B cell (primary cell): ENCODE data around the gene SRD5A1. TPM values are rescaled to one million over a fixed set of nuclear protein-coding genes. Genes with fewer than 3 reads are reported as not detected.

Source experiments
- ATAC-seq: fragments of 200-7000 bp; cut with Tn5 transposase; one replicate; pipeline ENCODE4 v1.10.0; 2021; ENCODE audit warnings: low read depth, mild to moderate bottlenecking, moderate number of reproducible peaks, moderate library complexity
- CTCF ChIA-PET: fragments of 350-600 bp; sonication (Branson Sonifier 250); formaldehyde crosslinking; loops from one replicate; lab custom pipeline; 2021; ENCODE audit warnings: antibody characterized with exemption, inconsistent platforms; lab: Charles Lee
- POLR2A ChIA-PET: fragments of 350-600 bp; sonication (Branson Sonifier 250); formaldehyde crosslinking; loops from one replicate; lab custom pipeline; 2021; ENCODE audit warnings: antibody characterized with exemption; lab: Charles Lee
- DNase-seq: peaks from one replicate; pipeline ENCODE4 v3.0.0; 2013
- H2AFZ ChIP-seq: 2 replicates; pipeline ENCODE4 v1.6.1; 2012; ENCODE audit warnings: mild to moderate bottlenecking, low read depth, low read length; ENCODE audit not compliant: insufficient read depth, poor library complexity, severe bottlenecking
- H3K27ac ChIP-seq, 2 donors: 1 replicate in 1 of 2; 2 replicates in 1 of 2; pipeline ENCODE4 v1.5.1; 2012 to 2013; ENCODE audit warnings: low read length in 2 of 2, mild to moderate bottlenecking in 2 of 2, moderate library complexity in 1 of 2
- H3K27me3 ChIP-seq, 4 experiments: fragments of 200-600 bp in 1 of 4; sonication (generic) in 1 of 4; replicated peaks in 1 of 4; 1 replicate in 2 of 4; 2 replicates in 2 of 4; pipeline versions ENCODE4 v1.6.1 to v1.7.0; 2013 to 2016; ENCODE audit warnings: low read length in 3 of 4, mild to moderate bottlenecking in 2 of 4, mixed read lengths in 1 of 4, moderate library complexity in 1 of 4; ENCODE audit not compliant: insufficient read depth in 4 of 4, control insufficient read depth in 3 of 4; ENCODE audit errors: control extremely low read depth in 1 of 4
- H3K36me3 ChIP-seq, 2 experiments: replicated peaks in 1 of 2; 1 replicate in 1 of 2; 2 replicates in 1 of 2; pipeline versions ENCODE4 v1.6.1 to v1.7.1; 2013; ENCODE audit warnings: low read length in 1 of 2; ENCODE audit not compliant: insufficient read depth in 2 of 2, control insufficient read depth in 1 of 2; ENCODE audit errors: control extremely low read depth in 1 of 2, extremely low read depth in 1 of 2
- H3K4me1 ChIP-seq, 2 donors: fragments of 200-600 bp in 1 of 2; sonication (generic) in 1 of 2; 1 replicate in 1 of 2; 2 replicates in 1 of 2; pipeline versions ENCODE4 v1.5.1 to v1.6.1; 2013 to 2017; ENCODE audit warnings: low read length in 2 of 2; ENCODE audit not compliant: control insufficient read depth in 2 of 2, insufficient read depth in 2 of 2
- H3K4me2 ChIP-seq: replicated peaks from 2 replicates; pipeline ENCODE3; 2012; ENCODE audit warnings: mild to moderate bottlenecking, low read depth, low read length; ENCODE audit not compliant: poor library complexity, severe bottlenecking
- H3K4me3 ChIP-seq, 5 experiments: fragments of 200-600 bp in 1 of 5; sonication (generic) in 1 of 5; 1 replicate in 3 of 5; 2 replicates in 2 of 5; pipeline versions ENCODE4 v1.5.1 to v1.7.0; 2011 to 2016; ENCODE audit warnings: low read length in 4 of 5, mild to moderate bottlenecking in 4 of 5, low read depth in 2 of 5, control low read depth in 1 of 5, moderate library complexity in 1 of 5; ENCODE audit not compliant: insufficient read depth in 1 of 5; ENCODE audit errors: control extremely low read depth in 1 of 5, extremely low read depth in 1 of 5
- H3K79me2 ChIP-seq: fragments of 200-600 bp; sonication (generic); one replicate; pipeline ENCODE4 v1.6.0; 2016; ENCODE audit warnings: low read length; ENCODE audit not compliant: control insufficient read depth, insufficient read depth
- H3K9ac ChIP-seq: fragments of 200-600 bp; sonication (generic); 2 replicates; pipeline ENCODE4 v1.6.1; 2017; ENCODE audit warnings: mild to moderate bottlenecking, low read length, moderate library complexity
- H3K9me3 ChIP-seq, 3 donors: one replicate each; pipeline versions ENCODE4 v1.6.1 to v1.7.1; 2013; ENCODE audit warnings: low read length in 2 of 3; ENCODE audit not compliant: control insufficient read depth in 2 of 3, insufficient read depth in 1 of 3; ENCODE audit errors: control extremely low read depth in 1 of 3
- H4K20me1 ChIP-seq: 2 replicates; pipeline ENCODE4 v1.6.0; 2012; ENCODE audit warnings: mild to moderate bottlenecking, low read length; ENCODE audit not compliant: insufficient read depth, control insufficient read depth, poor library complexity, severe bottlenecking
- H3K27ac Mint-ChIP-seq: one replicate; pipeline ENCODE4 v1.8.0; 2021; ENCODE audit warnings: mixed read lengths
- H3K27me3 Mint-ChIP-seq: one replicate; pipeline ENCODE4 v1.8.0; 2021; ENCODE audit warnings: mixed read lengths
- H3K4me1 Mint-ChIP-seq: one replicate; pipeline ENCODE4 v1.8.0; 2021; ENCODE audit warnings: mixed read lengths
- H3K4me3 Mint-ChIP-seq: one replicate; pipeline ENCODE4 v1.8.0; 2021; ENCODE audit warnings: mixed read lengths
- H3K9me3 Mint-ChIP-seq: one replicate; pipeline ENCODE4 v1.8.0; 2022; ENCODE audit warnings: mixed read lengths; ENCODE audit not compliant: insufficient read depth
- EZH2 ChIP-seq: IDR thresholded peaks from 2 replicates; pipeline ENCODE4 v1.6.1; 2012; ENCODE audit warnings: borderline replicate concordance, low read depth, mild to moderate bottlenecking, moderate library complexity, low read length; ENCODE audit not compliant: insufficient read depth, poor library complexity, severe bottlenecking
- WGBS: methylation state at CpG from one replicate; pipeline ENCODE4 v1.1.5; 2013; ENCODE audit warnings: missing lambda C conversion rate; ENCODE audit not compliant: insufficient coverage; 5-methylcytosine and 5-hydroxymethylcytosine counted together
- intact Hi-C: fragments of 100-400 bp; cut with micrococcal nuclease; formaldehyde crosslinking; loops from one replicate; pipeline ENCODE4 v1.10.0; 2022
- polyA plus RNA-seq: library from polyadenylated mRNA; depleted of rRNA; stranded (reverse); fragments of >200 nt; gene quantifications from 2 replicates; pipeline ENCODE4 v1.2.3, GENCODE V29; 2012
- total RNA-seq, 2 donors: library from RNA; stranded (reverse); fragments of 120-200 nt in 1 of 2; gene quantifications; 1 replicate in 1 of 2; 2 replicates in 1 of 2; pipeline versions ENCODE4 v1.2.3 to v1.2.4, GENCODE V29; 2013 to 2022
- TF ChIP-seq, protein P1 (sequence below): fragments of 200-600 bp; IDR thresholded peaks from one replicate; pipeline ENCODE4 v1.8.0; 2022; ENCODE audit warnings: antibody characterized with exemption, mild to moderate bottlenecking

The SRD5A1 gene
- total and polyA plus RNA-seq, 2 donors (not counting 1 experiment from before 2014, with no cell fraction given): 17.2 to 29.2 TPM

DNA sequence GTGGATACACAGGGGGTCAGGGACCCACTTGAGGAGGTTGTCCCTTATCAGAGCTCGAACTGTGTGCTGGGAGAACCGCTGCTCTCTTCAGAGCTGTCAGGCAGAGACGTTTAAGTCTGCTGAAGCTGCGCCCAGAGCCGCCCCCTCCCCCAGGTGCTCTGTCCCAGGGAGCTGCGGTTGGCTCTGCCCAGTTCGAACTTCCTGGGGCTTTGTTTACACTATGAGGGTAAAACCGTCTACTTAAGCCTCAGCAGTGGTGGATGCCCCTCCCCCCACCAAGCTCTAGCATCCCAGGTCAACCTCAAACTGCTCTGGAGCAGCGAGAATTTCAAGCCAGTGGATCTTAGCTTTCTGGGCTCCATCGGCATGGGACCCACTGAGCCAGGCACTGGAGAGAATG is 15.9 kb downstream of the SRD5A1 start:
- Histone ChIP-seq H3K27me3 (no peaks in the 10 kb centered on the region), H2AFZ (no peak overlapping the region), H4K20me1 (no peaks in the 10 kb centered on the region), H3K9me3 (peaks cover 0 to 8% (median 0%) of the 10 kb centered on the region in 3 donors), H3K4me1 (peaks cover 3 to 8% of the 10 kb centered on the region in 2 donors), H3K9ac (no peak overlapping the region), H3K79me2 (peaks cover 15% of the 10 kb centered on the region), H3K4me3 (no peak overlapping the region), H3K36me3 (peaks cover 0 to 11% of the 10 kb centered on the region in 2 experiments), H3K4me2 (no peak overlapping the region), H3K27ac (no peak overlapping the region)
- no peak for DNase-seq
- ChIA-PET CTCF (no interaction called here), POLR2A (no interaction called here)
- ATAC-seq: no peak
- 94% methylated on average over 10 of the region's 10 CpGs for WGBS
- peaks cover 1% of the 10 kb centered on the region for H3K9me3 Mint-ChIP-seq
- no peak overlapping the region for H3K27ac Mint-ChIP-seq
- H3K4me3 Mint-ChIP-seq: no peak overlapping the region
- peaks cover 18% of the 10 kb centered on the region for H3K4me1 Mint-ChIP-seq
- TF ChIP-seq, protein P1, sequence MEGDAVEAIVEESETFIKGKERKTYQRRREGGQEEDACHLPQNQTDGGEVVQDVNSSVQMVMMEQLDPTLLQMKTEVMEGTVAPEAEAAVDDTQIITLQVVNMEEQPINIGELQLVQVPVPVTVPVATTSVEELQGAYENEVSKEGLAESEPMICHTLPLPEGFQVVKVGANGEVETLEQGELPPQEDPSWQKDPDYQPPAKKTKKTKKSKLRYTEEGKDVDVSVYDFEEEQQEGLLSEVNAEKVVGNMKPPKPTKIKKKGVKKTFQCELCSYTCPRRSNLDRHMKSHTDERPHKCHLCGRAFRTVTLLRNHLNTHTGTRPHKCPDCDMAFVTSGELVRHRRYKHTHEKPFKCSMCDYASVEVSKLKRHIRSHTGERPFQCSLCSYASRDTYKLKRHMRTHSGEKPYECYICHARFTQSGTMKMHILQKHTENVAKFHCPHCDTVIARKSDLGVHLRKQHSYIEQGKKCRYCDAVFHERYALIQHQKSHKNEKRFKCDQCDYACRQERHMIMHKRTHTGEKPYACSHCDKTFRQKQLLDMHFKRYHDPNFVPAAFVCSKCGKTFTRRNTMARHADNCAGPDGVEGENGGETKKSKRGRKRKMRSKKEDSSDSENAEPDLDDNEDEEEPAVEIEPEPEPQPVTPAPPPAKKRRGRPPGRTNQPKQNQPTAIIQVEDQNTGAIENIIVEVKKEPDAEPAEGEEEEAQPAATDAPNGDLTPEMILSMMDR: no peak
- TF ChIP-seq EZH2: no peak
- intact Hi-C loops: no loop called here
- no peaks in the 10 kb centered on the region for H3K27me3 Mint-ChIP-seq

DNA sequence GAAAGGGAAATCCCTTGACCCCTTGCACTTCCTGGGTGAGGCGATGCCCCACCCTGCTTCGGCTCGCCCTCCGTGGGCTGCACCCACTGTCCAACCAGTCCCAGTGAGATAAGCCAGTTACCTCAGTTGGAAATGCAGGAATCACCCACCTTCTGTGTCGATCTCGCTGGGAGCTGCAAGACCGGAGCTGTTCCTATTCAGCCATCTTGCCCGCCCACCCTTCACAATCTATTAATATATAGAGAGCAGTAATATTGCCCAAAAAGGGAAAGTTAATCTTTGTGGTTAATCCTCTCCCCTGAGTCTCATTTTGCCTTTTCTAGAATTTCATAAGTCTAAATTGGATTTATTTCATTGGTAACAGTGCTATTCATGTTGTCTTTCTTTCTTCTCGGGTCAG is 16.4 kb downstream of the SRD5A1 start:
- intact Hi-C loops: no loop called here
- ChIA-PET CTCF (no interaction called here), POLR2A (no interaction called here)
- WGBS: 93% methylated on average over 4 of the region's 9 CpGs
- Histone ChIP-seq H2AFZ (no peak overlapping the region), H3K79me2 (peaks cover 10% of the 10 kb centered on the region), H3K4me1 (peaks cover 3 to 8% of the 10 kb centered on the region in 2 donors), H3K9ac (no peak overlapping the region), H3K9me3 (peaks cover 0 to 8% (median 0%) of the 10 kb centered on the region in 3 donors), H3K36me3 (peaks cover 0 to 11% of the 10 kb centered on the region in 2 experiments), H3K27me3 (no peaks in the 10 kb centered on the region), H3K4me2 (no peak overlapping the region), H4K20me1 (no peaks in the 10 kb centered on the region), H3K27ac (no peak overlapping the region), H3K4me3 (no peak overlapping the region)
- TF ChIP-seq, protein P1: no peak
- TF ChIP-seq EZH2: no peak
- Mint-ChIP-seq H3K4me3 (no peak overlapping the region), H3K4me1 (peaks cover 18% of the 10 kb centered on the region), H3K9me3 (peaks cover 1% of the 10 kb centered on the region), H3K27me3 (no peaks in the 10 kb centered on the region), H3K27ac (no peak overlapping the region)
- DNase-seq (no peak), ATAC-seq (no peak)
